ENCODE measurements around the gene KRTAP10-12. TPM values are rescaled to one million over a fixed set of nuclear protein-coding genes. Genes with fewer than 3 reads are reported as not detected.

KRTAP10-12 gene
- total RNA-seq, 1 experiment from 2014 or later, result not detected

GRCh38 chr21:44694776-44695175 is 2.2 kb upstream of the KRTAP10-12 start:
- DNase-seq (ENCODE audit: low spot score), result no peak
- in situ Hi-C loops (cut with HindIII; ENCODE audit: low sequenced_read_pairs), result no loop called here

- in situ Hi-C loops (cut with HindIII; ENCODE audit: low sequenced_read_pairs), result no loop called here
- DNase-seq (ENCODE audit: low spot score), result no peak
These were observed 1.8 kb upstream of the KRTAP10-12 start for GRCh38 chr21:44695184-44695583.

DNA sequence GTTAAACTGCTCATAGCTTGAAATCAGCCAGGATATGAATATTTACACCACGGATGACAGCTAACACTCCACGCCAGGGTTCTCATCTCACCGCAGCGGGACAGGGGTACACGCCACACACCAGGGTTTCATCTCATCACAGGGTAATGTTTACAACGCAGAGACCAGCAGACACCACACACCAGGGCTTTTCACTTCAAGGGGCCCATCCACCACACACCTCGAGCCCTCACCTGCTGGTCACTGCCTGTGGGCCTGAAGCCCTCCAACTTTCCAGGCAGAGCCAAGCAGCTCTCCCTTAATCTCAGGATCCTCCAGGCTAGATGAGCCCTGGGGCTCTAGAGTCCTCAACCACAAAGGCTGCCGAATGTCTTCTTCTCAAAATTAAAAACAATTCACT is 1.3 kb upstream of the KRTAP10-12 start:
- no peak for DNase-seq (ENCODE audit: low spot score)
- in situ Hi-C loops (cut with HindIII; ENCODE audit: low sequenced_read_pairs), result no loop called here

DNA sequence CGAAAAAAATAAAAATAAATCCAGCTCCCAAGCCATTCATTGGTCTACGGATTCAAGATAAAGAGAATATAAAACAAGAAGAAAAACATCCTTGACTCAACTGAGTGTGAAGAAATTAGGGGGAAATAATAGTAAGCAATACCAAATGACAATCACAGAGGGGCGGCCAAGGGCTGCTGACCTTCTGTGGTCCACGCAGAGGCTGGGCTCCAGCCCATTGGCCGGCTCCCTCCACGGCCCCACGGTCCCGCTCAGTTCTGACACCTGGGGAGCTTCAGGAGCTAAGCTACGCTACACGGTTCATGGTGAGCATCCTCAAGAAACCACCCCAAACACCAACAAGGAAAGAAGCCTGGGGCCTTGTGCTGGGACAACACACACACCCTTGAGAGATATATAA is 400 bp upstream of the KRTAP10-12 start:
- in situ Hi-C loops (cut with HindIII; ENCODE audit: low sequenced_read_pairs), result no loop called here
- DNase-seq (ENCODE audit: low spot score), result no peak

- in situ Hi-C loops (cut with HindIII; ENCODE audit: low sequenced_read_pairs), result no loop called here
- no peak for DNase-seq (ENCODE audit: low spot score)
These were observed 1.1 kb downstream of the KRTAP10-12 start for GRCh38 chr21:44697811-44698734.

- in situ Hi-C loops (cut with HindIII; ENCODE audit: low sequenced_read_pairs), result no loop called here
These were observed 2.6 kb downstream of the KRTAP10-12 start for GRCh38 chr21:44699502-44700001.

DNA sequence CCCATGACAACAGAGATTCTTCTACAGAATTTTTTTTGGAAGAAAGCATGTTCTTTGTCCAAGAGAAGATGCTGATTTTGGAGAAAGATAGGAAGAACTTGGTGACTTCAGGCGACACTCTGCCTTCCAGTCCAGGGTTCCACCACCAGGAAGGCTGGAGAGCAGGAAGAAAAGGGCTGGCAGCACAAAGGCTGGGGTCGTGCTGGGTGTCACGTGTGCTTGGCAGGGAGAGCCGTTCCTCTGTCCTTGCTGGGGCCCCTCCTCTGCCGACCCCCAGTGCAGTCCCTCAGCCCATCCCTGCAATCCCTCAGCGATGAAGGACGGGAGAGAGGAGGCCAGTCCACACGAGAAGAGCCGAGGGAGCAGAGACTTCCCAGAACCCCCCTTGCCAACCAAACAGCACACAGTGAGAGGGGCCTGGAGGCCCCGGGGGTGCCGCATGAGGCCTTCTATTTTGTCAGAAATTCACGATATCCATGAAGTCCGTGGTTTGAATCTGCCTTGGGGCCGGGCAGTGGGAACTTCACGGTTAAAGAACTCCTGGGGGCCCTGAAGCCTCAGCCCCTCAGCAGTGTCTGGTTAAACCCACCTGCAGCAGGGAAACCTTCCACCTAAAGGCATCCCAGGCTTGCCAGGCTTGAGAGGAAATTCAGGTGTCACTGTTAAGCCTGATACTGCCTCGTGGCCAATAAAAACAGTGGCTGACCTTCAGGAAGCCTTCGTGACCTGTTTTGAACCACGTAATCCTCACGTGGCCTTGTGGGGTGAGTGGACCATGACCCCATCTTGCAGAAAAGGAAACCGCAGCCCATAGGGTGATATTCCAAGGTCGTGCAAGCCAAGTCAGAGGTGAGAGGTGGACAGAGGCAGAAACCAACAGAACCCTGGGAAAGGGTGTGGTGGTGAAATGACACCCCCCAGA is 3.4 kb downstream of the KRTAP10-12 start:
- DNase-seq (ENCODE audit: low spot score), result no peak
- in situ Hi-C loops (cut with HindIII; ENCODE audit: low sequenced_read_pairs), result no loop called here

More at GRCh38 chr21:44699502-44700001, 2.6 kb downstream of the KRTAP10-12 start:
- DNase-seq (ENCODE audit: low spot score), result no peak

GRCh38 chr21:44701023-44701400 is 4.0 kb downstream of the KRTAP10-12 start:
- in situ Hi-C loops (cut with HindIII; ENCODE audit: low sequenced_read_pairs), result no loop called here
- no peak for DNase-seq (ENCODE audit: low spot score)

- in situ Hi-C loops (cut with HindIII; ENCODE audit: low sequenced_read_pairs), result no loop called here
- DNase-seq (ENCODE audit: low spot score), result no peak
These were observed 4.6 kb downstream of the KRTAP10-12 start for GRCh38 chr21:44701541-44701940.

- in situ Hi-C loops (cut with HindIII; ENCODE audit: low sequenced_read_pairs), result no loop called here
- peak; percentile 64 for DNase-seq (ENCODE audit: low spot score)
These were observed 5.4 kb downstream of the KRTAP10-12 start for GRCh38 chr21:44702111-44702972.

DNA sequence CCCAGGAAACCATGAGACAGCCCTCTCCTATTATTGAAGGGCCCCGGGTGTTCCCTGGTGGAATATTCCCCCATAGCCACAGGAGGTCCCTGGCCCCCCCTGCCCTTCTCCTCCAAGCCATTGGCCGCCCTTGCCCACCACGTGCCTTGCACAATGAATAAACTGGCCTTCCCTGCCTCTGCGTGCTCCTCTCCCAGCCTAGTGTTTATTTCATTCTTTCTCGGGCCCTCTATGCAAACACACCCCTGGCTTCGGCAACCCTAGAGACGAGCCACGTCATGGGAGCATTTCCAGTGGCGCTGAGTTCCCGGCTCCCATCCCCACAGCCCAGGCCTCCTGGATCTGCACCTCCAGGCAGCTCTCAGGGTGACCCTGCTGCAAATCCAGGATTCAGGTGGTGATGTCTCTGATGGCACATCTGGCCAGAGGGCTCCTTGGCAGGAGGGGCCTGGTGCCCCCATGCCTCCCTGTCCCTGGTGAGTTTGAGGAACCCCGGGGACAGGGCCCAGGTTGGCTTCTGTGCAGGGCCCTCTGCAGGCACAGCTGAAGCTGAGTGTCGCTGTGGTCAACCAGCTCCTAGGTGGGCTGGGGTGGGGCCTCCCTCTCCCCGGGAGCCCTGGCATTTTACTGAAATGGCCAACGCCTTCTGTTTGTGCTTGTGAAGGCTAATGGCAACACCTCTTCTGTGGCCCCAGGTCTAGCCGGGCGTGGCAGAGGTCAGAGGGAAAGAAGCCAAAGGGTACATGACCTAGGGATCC is 6.2 kb downstream of the KRTAP10-12 start:
- DNase-seq (ENCODE audit: low spot score), result no peak
- in situ Hi-C loops (cut with HindIII; ENCODE audit: low sequenced_read_pairs), result no loop called here

- no peak for DNase-seq (ENCODE audit: low spot score)
- in situ Hi-C loops (cut with HindIII; ENCODE audit: low sequenced_read_pairs), result no loop called here
These were observed 7.0 kb downstream of the KRTAP10-12 start for GRCh38 chr21:44703731-44704635.

- no peak for DNase-seq (ENCODE audit: low spot score)
- in situ Hi-C loops (cut with HindIII; ENCODE audit: low sequenced_read_pairs), result no loop called here
These were observed 7.6 kb downstream of the KRTAP10-12 start for GRCh38 chr21:44704636-44705001.

DNA sequence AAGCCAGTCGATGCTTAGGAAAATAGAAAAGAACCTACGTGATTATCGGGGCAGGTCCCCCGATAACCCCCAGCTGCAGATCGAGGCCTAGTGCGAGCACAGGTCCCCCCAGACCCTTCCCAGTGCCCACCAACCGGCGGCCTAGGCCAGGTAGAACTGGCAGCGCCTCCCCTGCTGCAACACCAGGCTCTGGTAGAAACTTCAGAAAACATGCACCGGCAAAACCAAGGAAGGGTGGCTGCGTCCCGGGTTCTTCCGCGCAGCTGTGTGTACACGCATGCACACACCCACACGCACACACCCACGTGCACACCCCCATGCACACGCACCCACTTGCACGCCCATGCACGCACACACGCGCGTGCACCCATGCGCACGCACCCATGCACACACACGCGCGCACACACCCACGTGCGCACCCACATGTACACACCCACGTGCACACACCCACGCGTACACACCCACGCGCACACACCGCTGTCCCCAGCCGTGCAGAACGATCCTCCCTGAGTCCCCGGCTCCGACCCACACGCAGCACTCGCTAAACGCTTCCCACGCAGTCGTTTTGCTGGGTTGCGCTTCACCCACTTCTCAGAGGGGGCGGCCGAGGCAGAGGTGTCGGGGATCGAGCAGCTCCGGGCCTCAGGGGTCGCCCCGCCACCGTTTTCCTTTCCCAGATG is 9.2 kb downstream of the KRTAP10-12 start:
- in situ Hi-C loops (cut with HindIII; ENCODE audit: low sequenced_read_pairs), result no loop called here
- DNase-seq (ENCODE audit: low spot score), result no peak

DNA sequence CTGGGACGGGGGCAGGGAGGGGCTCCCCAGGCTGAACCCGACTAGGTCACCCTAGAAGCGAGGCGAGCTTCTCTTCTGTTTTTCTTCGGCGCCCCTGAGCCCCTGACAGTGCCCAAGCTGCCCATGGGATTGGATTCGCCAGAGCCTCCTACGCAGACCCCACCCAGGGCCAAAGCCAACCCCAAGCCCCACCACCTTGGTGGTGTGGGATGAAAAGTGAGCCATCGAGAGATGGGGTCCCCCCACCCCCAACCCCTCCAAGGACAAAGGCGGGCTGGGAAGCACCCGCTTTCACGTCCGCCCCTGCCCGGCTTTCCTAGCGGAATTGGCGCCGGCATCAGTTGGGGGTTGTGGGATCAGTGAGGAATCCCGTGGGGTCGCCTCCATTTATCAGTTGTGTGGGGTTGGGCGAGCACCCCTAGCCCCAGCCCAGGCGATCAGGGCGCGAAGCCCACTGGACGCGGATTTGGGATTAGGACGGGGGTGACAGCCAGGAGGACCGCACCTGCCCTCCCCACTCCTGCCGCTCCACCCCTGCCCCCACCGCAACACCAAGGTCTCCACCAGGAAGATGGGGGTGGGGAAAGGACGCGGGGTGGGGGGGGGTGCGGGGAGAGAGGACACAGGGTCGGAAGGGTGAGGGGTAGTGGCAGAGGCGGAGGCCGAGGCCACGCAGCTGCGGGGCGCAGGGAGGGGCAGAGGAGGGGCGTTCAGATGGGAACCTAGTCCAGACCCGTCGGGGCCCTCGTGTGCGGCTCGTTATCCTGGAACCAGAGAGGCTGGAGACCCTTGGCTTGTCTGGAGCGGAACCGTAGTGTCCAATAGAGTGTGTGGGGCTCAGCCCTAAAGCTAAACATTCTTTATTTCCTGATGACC is 10.0 kb downstream of the KRTAP10-12 start:
- no peak for DNase-seq (ENCODE audit: low spot score)
- in situ Hi-C loops (cut with HindIII; ENCODE audit: low sequenced_read_pairs), result no loop called here

Measured in G401 (cell line).